GM18517 (cell line): ENCODE results near the gene RHOBTB3.
"Not testable (repeated sequence)": the region's sequence is repeated elsewhere in the genome, so short reads cannot be mapped to it uniquely, and the experiment has no call there.

Source experiments
- ATAC-seq: cut with Tn5 transposase; IDR thresholded peaks from one replicate; pipeline ENCODE4 v1.9.1; 2021; ENCODE audit warnings: mild to moderate bottlenecking, moderate library complexity; ENCODE audit not compliant: unreplicated experiment

RHOBTB3 gene

GRCh38 chr5:95713246-95713645 is 17.9 kb upstream of the RHOBTB3 start:
- not testable (repeated sequence) for ATAC-seq

DNA sequence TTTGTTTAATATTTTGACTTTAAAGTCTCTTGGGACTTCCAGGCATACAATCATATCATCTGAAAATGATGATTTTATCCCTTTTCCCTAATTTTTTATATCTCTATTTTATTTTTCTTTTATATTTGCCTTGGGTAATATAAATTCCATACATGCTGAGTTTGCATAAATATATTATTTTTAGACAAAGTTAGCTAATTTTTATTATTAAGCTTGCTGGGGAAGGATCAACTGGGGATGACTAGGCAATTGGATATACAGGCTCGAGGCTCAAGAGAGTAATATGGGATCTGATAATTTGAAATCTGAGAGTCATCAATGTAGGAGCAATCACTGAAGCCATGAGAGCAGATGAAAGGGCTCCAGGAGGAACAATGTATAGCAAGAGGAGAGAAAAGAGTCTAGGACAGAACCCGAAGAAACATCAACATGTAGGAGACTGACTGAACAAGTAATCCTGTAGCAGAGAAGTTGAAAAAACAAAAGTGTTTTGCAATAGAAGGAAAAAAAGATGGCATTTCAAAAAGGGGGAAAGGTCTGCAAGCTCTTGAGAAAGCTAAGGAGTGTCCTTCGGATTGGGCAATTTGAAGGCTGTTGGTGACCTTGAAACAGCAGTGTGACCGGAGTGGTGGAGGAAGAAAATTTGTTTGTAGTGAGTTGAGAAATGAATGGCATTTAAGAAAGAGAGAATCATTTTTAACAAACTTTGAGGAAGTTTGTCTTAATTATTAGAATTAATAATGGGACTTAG is 17.0 kb upstream of the RHOBTB3 start:
- no peak for ATAC-seq

DNA sequence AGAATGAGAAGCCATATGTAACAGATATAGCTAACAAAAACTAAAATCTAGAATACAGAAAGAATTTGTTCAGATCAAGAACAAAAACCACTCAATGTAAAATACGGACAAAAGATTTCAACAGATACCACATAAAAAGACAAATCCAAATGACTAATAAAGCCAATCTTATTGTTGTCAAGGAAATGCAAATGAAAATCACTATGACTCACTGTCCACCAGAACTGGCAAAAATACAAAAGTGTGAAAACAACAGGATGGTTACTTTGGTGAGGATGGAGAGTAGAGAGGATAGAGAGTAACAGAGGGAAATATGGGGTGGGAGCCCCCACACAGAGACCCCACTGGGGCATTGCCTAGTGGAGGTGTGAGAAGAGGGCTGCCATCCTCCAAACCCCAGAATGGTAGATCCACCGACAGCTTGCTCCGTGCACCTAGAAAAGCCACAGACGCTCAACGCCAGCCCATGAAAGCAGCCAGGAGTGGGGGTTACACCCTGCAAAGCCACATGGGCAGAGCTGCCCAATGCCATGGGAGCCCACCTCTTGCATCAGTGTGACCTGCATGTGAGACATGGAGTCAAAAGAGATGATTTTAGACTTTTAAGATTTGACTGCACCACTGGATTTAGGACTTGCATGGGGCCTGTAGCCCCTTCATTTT is 15.2 kb upstream of the RHOBTB3 start:
- ATAC-seq: peak; percentile 42

- no peak for ATAC-seq
These were observed 13.7 kb upstream of the RHOBTB3 start for GRCh38 chr5:95717439-95717838.

- ATAC-seq: peak; percentile 84
These were observed 12.9 kb upstream of the RHOBTB3 start for GRCh38 chr5:95718203-95718602.

DNA sequence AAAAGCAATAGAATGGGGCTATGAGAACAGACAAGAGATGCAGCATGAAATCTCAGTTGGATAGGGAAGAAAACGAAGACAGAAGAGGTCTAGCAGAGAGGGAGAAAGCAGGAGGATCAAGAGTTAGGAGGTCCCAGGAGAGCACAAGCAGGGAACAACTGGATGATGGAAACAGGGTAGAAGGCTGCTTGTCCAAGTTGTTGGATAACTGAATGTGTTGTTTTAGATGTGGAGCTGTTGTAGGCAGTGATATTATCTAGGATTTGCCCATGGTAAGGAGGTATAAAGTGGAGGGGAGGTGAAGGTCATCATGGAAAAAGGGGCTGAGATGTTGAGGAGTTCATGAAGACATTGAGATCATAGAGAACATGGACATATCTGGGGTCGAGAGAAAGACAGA is 12.4 kb upstream of the RHOBTB3 start:
- ATAC-seq: no peak

GRCh38 chr5:95720094-95720786 is 10.9 kb upstream of the RHOBTB3 start:
- no peak for ATAC-seq

DNA sequence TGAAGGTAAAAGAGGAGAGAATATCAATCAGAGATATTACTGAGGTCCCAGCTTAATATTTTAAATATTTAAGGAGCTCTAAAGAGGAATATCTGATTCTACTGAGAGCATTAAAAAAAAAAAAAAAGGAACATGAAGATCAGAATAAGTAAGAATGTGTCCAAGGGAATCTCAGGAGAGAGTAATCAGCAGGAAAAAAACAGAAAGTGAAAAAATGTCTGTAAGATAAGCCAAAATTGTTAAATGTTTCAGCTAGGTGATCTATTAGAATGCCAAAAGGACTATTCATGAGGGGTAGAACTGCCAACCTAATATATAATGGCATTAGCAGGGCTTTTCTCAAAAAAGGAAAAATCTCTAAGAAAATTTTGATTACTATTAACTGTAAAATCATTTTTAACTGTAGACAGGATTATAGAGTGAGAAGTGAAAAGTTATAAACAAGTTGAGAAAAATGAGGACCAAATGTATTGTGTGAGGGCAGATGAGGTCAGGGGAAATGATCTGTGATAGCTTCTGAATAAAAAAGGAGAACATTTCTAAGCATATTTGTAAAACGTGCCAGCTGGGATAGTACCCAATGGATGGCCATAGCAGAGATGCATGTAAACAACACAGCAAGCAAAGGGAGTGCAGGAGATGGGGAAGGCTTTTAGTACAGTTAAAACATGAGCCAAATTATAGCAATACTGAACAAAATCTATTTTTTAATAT is 9.4 kb upstream of the RHOBTB3 start:
- no peak for ATAC-seq

DNA sequence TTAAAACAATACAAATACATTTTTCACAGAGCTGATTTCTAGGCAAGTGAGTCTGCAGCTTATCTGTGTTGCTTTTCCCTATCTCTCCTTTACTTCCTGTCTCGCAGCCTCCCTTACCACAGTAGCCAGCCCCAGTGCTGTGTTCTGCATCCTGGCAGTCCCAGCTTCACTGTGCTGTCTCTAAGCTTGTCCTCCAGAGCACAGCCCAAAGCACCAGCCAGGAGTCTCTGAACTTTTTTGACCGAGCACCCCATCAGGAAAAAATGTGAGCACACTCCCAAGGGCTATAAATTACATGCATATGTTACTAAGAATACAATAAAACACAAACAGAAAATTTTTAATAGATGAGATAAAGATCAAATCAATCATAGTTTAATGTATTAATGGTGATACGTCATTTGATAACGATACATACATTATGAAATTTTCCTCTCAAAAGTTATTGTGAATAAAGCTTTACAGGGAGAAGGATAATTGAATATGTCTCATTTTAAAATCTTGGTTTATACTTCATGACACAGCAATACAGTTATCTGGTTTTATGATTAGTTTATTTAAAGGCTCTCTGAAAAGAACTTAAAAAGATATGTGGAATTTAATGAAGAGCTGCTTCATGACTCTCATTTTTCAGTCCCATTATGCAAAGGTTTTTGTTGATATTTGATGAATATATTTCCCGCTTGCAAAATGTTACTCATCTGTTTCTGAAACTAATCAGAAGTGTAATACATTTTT is 7.3 kb upstream of the RHOBTB3 start:
- no peak for ATAC-seq

GRCh38 chr5:95725071-95725820 is 5.9 kb upstream of the RHOBTB3 start:
- no peak for ATAC-seq

GRCh38 chr5:95725937-95726810 is 5.0 kb upstream of the RHOBTB3 start:
- ATAC-seq: peak; percentile 31

DNA sequence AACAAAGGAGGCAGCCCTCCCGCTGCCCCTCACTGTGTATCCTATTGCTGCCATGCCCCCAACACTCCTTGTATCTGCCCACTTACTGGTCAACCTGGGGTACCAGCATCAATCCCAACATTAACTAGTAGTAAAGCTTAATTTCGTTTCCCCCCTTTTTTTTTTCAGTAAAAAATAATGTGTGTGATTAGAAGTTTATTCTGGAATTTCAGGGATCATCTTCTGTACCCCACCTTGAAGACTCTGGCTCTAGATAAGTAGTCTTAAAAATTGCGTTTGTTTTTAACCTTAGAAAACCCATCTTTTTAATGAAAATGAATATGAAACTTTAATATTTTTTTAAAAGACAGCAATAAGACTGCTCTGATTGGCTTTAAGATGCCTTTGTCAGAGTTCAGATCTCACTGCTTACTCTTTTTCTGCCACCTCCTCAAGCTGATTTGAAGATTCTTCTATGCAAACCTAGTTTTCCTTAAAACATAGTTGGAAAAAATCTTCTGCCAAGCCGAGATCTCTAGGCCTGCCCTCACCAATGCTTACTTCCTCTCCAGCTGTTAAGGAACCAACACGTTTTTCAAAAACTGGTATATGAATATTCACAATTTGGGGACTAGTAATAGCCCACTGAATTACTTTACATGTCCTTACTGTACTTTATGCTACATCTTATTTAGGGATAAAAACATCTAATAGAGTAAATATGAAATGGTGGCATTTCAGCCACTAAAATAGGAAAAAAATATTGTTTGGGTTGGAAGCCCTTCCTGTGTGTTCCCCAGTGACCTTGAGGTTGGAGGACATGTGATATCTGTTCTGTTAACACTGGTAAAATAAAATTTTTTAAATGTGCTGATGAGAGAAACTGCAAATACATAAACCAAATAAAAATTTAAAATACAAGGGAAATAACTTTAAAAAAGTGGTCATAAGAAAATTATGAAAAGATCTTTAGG is 4.0 kb upstream of the RHOBTB3 start:
- no peak for ATAC-seq

GRCh38 chr5:95727764-95728191 is 3.4 kb upstream of the RHOBTB3 start:
- ATAC-seq: no peak

- no peak for ATAC-seq
These were observed 2.5 kb upstream of the RHOBTB3 start for GRCh38 chr5:95728494-95729114.

DNA sequence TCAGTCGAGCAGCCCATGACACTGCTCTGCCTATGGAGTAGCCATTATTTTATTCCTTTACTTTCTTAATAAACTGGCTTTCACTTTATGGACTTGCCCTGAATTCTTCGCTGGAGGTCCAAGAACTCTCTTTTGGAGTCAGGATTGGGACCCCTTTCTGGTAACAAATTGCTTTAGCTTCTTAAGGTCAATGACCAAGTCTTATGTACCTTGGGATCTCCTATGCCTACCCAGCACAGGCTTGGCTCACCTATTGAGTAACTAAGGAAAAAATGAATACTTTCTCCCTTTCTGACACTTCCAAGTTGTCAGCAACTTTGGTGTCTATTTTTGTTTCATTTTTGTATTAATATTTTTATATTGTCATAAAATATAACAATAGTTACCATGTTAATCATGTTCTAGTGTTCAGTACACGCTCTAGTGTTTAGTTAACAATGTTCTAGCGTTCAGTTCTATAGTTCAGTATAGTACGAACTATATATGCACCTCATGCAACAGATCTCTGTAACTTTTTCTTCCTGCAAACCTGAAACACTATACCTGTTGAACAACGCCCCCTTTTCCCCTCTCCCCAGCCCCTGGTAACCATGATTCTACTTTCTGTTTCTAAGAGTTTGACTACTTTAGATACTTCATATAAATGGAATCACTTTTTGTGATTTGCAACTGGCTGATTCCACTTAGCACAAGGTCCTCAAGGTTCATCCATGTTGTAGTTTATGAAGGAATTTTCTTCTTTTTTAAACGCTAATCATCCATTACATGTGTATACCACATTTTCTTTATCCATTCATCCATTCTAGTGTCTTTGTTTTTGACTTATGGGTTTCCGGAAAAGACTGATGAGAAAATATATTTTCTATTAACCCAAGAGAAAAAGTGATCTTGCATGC is 1.8 kb upstream of the RHOBTB3 start:
- no peak for ATAC-seq

GRCh38 chr5:95730011-95730700 is 980 bp upstream of the RHOBTB3 start:
- ATAC-seq: no peak
